K562 treated with DMSO at 1 percent for 4 hours (cell line): ENCODE results near the gene CYB5B. TPM values are rescaled to one million over a fixed set of nuclear protein-coding genes. Genes with fewer than 3 reads are reported as not detected.

ENCODE experiments used
- total RNA-seq: library from RNA; unstranded; fragments of 300-600 nt; gene quantifications from 2 replicates; pipeline ENCODE4 v1.2.3, GENCODE V29; 2022; ENCODE audit not compliant: insufficient read depth

Gene CYB5B, protein sequence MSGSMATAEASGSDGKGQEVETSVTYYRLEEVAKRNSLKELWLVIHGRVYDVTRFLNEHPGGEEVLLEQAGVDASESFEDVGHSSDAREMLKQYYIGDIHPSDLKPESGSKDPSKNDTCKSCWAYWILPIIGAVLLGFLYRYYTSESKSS
- total RNA-seq = 53.8 and 67.7 TPM in 2 replicates

DNA sequence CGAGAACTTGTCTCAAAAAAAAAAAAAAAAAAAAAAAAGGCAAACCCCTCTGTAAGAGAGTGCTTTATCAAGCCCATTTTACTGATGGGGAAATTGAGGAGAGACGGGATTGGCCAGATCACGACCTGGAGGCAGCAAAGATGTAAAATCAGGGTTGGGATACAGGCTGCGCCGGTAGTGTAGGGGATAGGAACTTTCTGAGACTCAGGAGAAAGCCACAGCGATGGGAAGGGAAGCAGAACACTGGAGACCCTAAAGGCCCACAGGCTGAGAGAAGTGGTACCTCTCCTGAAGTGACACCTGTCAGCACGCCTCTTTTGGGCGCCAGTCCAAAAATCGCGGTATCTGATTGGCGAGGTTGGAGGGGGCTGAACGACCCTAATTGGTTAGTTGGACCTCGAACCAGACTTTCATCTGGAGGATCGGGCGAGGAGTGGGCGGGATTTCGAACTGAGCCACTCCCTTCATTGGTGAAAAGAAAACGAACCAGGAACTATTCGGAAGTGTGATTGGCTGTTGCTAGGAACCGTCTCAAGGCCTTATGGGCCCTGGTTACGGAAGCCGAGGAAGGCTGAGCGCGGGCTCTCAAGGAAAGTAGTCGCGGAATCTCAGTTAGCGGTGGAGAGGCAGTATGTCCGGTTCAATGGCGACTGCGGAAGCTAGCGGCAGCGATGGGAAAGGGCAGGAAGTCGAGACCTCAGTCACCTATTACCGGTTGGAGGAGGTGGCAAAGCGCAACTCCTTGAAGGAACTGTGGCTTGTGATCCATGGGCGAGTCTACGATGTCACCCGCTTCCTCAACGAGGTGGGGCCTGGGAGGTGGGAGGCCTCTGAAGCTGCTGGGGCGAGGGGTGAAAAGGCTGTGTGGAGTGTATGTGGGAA lies at the start of gene CYB5B:
Gene CYB5B (plus strand): TSS at position 567 of the 882 bp plus-strand sequence. CDS start 65 bp downstream, at position 632.

Other genes starting within 250 kb of the CYB5B start
- 3.4 and 4.2 TPM in 2 replicates for gene SNTB2, start 237.5 kb upstream of the CYB5B start, total RNA-seq
- 49.8 and 55.1 TPM in 2 replicates for gene VPS4A, start 113.3 kb upstream of the CYB5B start, total RNA-seq
- gene PDF, start 94.0 kb upstream of the CYB5B start, total RNA-seq = 11.0 and 15.4 TPM in 2 replicates
- gene COG8, start 85.1 kb upstream of the CYB5B start, total RNA-seq = 24.9 and 26.8 TPM in 2 replicates
- 13.0 and 14.3 TPM in 2 replicates for gene NIP7, start 84.8 kb upstream of the CYB5B start, total RNA-seq
- gene TMED6, start 72.8 kb upstream of the CYB5B start, total RNA-seq = 1.4 TPM in 1 of 2 replicates, not detected in the other
- gene TERF2, start 38.6 kb upstream of the CYB5B start, total RNA-seq = 16.3 and 21.4 TPM in 2 replicates
- gene NFAT5, start 141.3 kb downstream of the CYB5B start, total RNA-seq = 3.6 and 6.8 TPM in 2 replicates